IMR-90 (cell line): ENCODE results near the gene BAZ2B.
"Not testable (repeated sequence)": the region's sequence is repeated elsewhere in the genome, so short reads cannot be mapped to it uniquely, and the experiment has no call there.

ENCODE experiments used
- MXI1 ChIP-seq: IDR thresholded peaks from 2 replicates; pipeline ENCODE4 v1.6.1; 2012; ENCODE audit warnings: low read depth, mild to moderate bottlenecking, low read length, moderate library complexity, borderline replicate concordance
- POLR2A ChIP-seq: IDR thresholded peaks from 2 replicates; pipeline ENCODE4 v1.6.1; 2012; ENCODE audit warnings: mild to moderate bottlenecking, low read depth, low read length
- RAD21 ChIP-seq: IDR thresholded peaks from 2 replicates; pipeline ENCODE4 v1.6.1; 2012; ENCODE audit warnings: low read length, improper control_type of control experiment
- RFX5 ChIP-seq: IDR thresholded peaks from 2 replicates; pipeline ENCODE4 v1.8.0; 2012; ENCODE audit warnings: low read depth, mild to moderate bottlenecking, low read length, moderate library complexity
- USF2 ChIP-seq: fragments of 150-350 bp; IDR thresholded peaks from 2 replicates; pipeline ENCODE4 v1.6.1; 2017; ENCODE audit warnings: mild to moderate bottlenecking, antibody characterized with exemption, low read length, low read depth
- TF ChIP-seq, protein P1 (sequence below): conservative IDR thresholded peaks from 2 replicates; pipeline ENCODE4 v1.5.1; 2012; ENCODE audit warnings: mild to moderate bottlenecking, low read depth, low read length, improper control_type of control experiment

GRCh38 chr2:159402160-159402559, 214.2 kb downstream of the BAZ2B start:
- TF ChIP-seq, protein P1, sequence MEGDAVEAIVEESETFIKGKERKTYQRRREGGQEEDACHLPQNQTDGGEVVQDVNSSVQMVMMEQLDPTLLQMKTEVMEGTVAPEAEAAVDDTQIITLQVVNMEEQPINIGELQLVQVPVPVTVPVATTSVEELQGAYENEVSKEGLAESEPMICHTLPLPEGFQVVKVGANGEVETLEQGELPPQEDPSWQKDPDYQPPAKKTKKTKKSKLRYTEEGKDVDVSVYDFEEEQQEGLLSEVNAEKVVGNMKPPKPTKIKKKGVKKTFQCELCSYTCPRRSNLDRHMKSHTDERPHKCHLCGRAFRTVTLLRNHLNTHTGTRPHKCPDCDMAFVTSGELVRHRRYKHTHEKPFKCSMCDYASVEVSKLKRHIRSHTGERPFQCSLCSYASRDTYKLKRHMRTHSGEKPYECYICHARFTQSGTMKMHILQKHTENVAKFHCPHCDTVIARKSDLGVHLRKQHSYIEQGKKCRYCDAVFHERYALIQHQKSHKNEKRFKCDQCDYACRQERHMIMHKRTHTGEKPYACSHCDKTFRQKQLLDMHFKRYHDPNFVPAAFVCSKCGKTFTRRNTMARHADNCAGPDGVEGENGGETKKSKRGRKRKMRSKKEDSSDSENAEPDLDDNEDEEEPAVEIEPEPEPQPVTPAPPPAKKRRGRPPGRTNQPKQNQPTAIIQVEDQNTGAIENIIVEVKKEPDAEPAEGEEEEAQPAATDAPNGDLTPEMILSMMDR, result not testable (repeated sequence)
- TF ChIP-seq POLR2A, MXI1, RAD21, USF2, RFX5: not testable (repeated sequence)
